HEK293T (cell line): Measurements from ENCODE around the gene ZNF556.
"Not testable (repeated sequence)": the region's sequence is repeated elsewhere in the genome, so short reads cannot be mapped to it uniquely, and the experiment has no call there.

Experiments used
- CTCF ChIA-PET: fragments of 350-600 bp; formaldehyde crosslinking; extraction: SDS; loops from one replicate; lab custom pipeline; 2021; ENCODE audit warnings: antibody characterized with exemption, inconsistent platforms; lab: Yijun Ruan, JAX
- POLR2A ChIA-PET: fragments of 350-600 bp; formaldehyde crosslinking; extraction: SDS; loops from one replicate; lab custom pipeline; 2020; ENCODE audit warnings: antibody characterized with exemption, inconsistent platforms; lab: Yijun Ruan, JAX
- DNase-seq: peaks from one replicate; pipeline ENCODE4 v3.0.0; 2012; ENCODE audit warnings: mixed read lengths; ENCODE audit errors: extremely low spot score
- ARNT ChIP-seq: fragments of 450-650 bp; IDR thresholded peaks from 2 replicates; pipeline ENCODE4 v1.6.1; 2017; ENCODE audit warnings: mild to moderate bottlenecking
- BHLHE40 ChIP-seq: fragments of 450-650 bp; IDR thresholded peaks from 2 replicates; pipeline ENCODE4 v1.6.1; 2016; ENCODE audit warnings: mild to moderate bottlenecking, moderate library complexity, borderline replicate concordance
- CTBP1 ChIP-seq: fragments of 450-650 bp; IDR thresholded peaks from 2 replicates; pipeline ENCODE4 v1.6.1; 2016; ENCODE audit warnings: borderline replicate concordance
- ELF4 ChIP-seq: fragments of 450-650 bp; IDR thresholded peaks from 2 replicates; pipeline ENCODE4 v1.6.1; 2017; ENCODE audit warnings: antibody characterized with exemption
- FOXA1 ChIP-seq: fragments of 450-650 bp; IDR thresholded peaks from 2 replicates; pipeline ENCODE4 v1.6.1; 2016; ENCODE audit warnings: mild to moderate bottlenecking
- FOXK2 ChIP-seq: fragments of 450-650 bp; IDR thresholded peaks from 2 replicates; pipeline ENCODE4 v1.6.1; 2016; ENCODE audit warnings: mild to moderate bottlenecking
- FOXM1 ChIP-seq: fragments of 450-650 bp; IDR thresholded peaks from 2 replicates; pipeline ENCODE4 v1.6.1; 2017; ENCODE audit warnings: mild to moderate bottlenecking, borderline replicate concordance
- HDGF ChIP-seq: fragments of 450-650 bp; IDR thresholded peaks from 2 replicates; pipeline ENCODE4 v1.6.1; 2017; ENCODE audit warnings: antibody characterized with exemption, borderline replicate concordance
- L3MBTL2 ChIP-seq: fragments of 450-650 bp; conservative IDR thresholded peaks from 2 replicates; pipeline ENCODE4 v1.6.1; 2016; ENCODE audit warnings: mild to moderate bottlenecking
- LEF1 ChIP-seq: fragments of 450-650 bp; IDR thresholded peaks from 2 replicates; pipeline ENCODE4 v1.6.1; 2017; ENCODE audit warnings: mild to moderate bottlenecking, borderline replicate concordance
- NFRKB ChIP-seq: fragments of 450-650 bp; IDR thresholded peaks from 2 replicates; pipeline ENCODE4 v1.6.1; 2016; ENCODE audit warnings: mild to moderate bottlenecking, moderate library complexity
- SP1 ChIP-seq: fragments of 450-650 bp; IDR thresholded peaks from 2 replicates; pipeline ENCODE4 v1.6.1; 2017
- SUZ12 ChIP-seq: fragments of 450-650 bp; IDR thresholded peaks from 2 replicates; pipeline ENCODE4 v1.6.1; 2016; ENCODE audit warnings: mild to moderate bottlenecking
- TARDBP ChIP-seq: fragments of 450-650 bp; IDR thresholded peaks from 2 replicates; pipeline ENCODE4 v1.6.1; 2016
- ZNF384 ChIP-seq: fragments of 450-650 bp; IDR thresholded peaks from 2 replicates; pipeline ENCODE4 v1.6.1; 2016
- TF ChIP-seq, protein P1 (sequence below): fragments of 450-650 bp; IDR thresholded peaks from 2 replicates; pipeline ENCODE4 v1.6.1; 2016

ZNF556 gene

DNA sequence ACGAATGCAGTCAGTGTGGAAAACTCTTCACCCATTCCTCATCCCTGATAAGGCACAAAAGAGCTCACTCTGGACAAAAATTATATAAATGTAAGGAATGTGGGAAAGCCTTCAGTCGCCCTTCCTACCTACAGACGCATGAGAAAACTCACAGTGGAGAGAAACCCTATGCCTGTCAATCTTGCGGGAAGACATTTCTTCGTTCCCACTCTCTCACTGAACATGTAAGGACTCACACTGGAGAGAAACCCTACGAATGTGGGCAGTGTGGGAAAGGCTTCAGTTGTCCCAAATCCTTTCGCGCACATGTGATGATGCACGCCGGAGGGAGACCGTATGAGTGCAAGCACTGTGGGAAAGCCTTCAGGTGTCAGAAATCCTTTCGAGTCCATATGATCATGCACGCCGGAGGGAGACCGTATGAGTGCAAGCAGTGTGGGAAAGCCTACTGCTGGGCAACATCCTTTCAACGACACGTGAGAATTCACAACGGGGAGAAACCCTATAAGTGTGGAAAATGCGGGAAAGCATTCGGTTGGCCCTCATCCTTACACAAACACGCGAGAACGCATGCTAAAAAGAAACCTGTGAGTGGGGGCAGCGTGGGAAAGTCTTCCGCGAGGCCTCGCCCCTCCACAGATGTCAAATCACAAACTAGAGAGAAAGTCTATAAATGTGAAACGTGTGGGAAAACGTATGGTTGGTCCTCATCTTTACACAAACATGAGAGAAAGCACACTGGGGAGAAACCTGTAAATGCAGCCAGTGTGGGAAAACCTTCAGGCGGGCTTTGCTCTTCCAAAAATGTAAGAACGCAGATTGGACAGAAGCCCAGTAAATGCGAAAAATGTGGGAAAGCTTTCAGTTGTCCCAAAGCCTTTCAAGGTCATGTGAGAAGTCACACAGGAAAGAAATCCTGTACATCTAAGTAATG, 10.5 kb downstream of the ZNF556 start:
- TF ChIP-seq, protein P1, sequence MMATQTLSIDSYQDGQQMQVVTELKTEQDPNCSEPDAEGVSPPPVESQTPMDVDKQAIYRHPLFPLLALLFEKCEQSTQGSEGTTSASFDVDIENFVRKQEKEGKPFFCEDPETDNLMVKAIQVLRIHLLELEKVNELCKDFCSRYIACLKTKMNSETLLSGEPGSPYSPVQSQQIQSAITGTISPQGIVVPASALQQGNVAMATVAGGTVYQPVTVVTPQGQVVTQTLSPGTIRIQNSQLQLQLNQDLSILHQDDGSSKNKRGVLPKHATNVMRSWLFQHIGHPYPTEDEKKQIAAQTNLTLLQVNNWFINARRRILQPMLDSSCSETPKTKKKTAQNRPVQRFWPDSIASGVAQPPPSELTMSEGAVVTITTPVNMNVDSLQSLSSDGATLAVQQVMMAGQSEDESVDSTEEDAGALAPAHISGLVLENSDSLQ = no peak
- TF ChIP-seq SP1 = no peak
- TF ChIP-seq L3MBTL2 = no peak
- no peak for TF ChIP-seq ARNT
- no peak for TF ChIP-seq CTBP1
- TF ChIP-seq ZNF384 = no peak
- DNase-seq = no peak
- ChIA-PET CTCF (no interaction called here), POLR2A (no interaction called here)

DNA sequence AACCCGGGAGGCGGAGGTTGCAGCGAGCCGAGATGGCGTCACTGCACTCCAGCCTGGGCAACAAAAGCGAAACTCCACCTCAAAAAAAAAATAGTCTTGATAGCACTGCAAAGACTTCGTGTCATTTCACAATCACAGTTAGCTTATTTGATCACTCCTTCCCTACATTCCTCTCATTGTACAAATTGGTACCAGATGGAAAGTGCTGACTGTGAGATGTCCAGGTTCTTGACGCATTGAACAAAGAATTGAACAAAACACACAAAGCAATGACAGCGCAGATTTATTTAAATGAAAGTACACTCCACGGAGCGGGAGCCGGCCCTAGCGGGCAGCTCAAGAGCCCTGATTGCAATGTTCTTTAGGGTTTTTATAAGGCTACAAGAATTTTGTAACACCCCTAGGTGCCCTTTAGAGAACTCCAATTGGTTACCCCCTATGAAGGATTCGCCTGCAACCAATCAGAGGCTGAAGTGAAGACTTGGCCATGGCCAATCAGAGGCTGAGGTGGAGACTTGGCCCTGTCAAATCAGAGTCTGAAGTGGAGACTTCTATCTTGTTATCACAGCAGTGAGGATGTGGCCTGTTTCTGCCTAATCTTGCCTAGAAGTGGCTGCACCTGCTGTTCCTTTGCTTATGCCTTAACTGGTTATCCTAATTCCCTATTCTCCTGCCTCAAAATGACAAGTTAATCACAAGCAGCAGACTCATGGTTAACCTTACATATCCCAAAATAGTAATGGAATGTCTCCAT, 16.7 kb downstream of the ZNF556 start:
- CTCF ChIA-PET = no interaction called here
- POLR2A ChIA-PET = no interaction called here
- DNase-seq = no peak
- TF ChIP-seq SUZ12 = no peak
- no peak for TF ChIP-seq FOXA1
- no peak for TF ChIP-seq HDGF

DNA sequence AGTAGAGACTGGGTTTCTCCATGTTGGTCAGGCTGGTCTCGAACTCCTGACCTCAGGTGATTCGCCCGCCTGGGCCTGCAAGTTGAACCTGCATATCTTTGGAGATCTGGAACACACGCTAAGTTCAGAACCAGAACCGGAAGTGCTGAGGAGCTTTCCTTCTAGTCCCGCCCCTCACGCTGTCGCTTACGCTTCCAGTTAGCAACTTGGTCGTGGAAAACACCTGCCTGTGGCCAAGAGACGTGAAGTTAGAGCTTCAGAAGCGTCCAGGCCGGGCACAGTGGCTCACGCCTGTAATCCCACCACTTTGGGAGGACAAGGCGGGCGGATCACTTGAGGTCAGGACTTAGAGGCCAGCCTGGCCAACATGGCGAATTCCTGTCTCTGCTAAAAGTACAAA, 18.6 kb downstream of the ZNF556 start:
- DNase-seq = no peak
- POLR2A ChIA-PET = no interaction called here
- CTCF ChIA-PET = interaction anchor here (2.1 kb wide), 1 partner anchor 218 kb away, joined by 5 read pairs; no protein-coding TSS in a partner anchor
- TF ChIP-seq TARDBP (no peak), ELF4 (no peak), ZNF384 (no peak), LEF1 (no peak), ARNT (no peak), FOXM1 (no peak), SUZ12 (no peak), FOXK2 (no peak), FOXA1 (no peak), NFRKB (no peak), BHLHE40 (no peak), SP1 (no peak), HDGF (no peak), CTBP1 (no peak), L3MBTL2 (no peak)
- TF ChIP-seq, protein P1 = no peak

DNA sequence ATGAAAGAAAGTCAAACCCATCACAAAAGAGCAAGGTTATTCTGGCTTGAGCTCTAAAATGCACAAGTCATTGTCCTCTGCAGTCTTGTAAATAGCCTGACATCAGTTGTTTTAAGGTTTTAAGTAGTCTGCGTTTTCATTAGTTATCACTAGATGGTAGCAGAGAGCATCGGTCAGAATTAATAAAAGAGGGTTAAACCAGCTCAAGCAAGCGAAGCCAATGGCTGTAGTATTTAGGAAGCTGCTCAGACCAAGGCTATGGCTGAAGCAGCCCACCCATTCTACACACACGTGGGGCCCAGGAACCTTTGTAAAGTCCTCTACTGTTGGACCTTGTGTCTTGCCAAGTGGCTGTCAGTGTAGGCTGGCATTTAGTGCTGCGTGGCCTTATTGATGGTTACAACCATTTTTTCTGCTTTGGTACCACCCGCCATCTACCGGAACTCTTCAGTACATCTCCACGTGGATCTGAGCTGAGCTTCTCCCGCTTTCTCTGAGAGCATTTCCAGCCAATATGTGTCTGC, 20.3 kb downstream of the ZNF556 start:
- peak; percentile 45 for DNase-seq
- POLR2A ChIA-PET = no interaction called here
- CTCF ChIA-PET = interaction anchor here (0.6 to 2.1 kb wide), 8 partner anchors 13 to 216 kb away, joined by 3 to 6 read pairs (median 4); partner anchors contain the start of genes ZNF555 and ZNF57
- TF ChIP-seq LEF1 (no peak), TARDBP (no peak), FOXK2 (no peak), CTBP1 (no peak), BHLHE40 (no peak), SP1 (no peak), L3MBTL2 (peak; percentile 71)
- TF ChIP-seq, protein P1 = no peak

DNA sequence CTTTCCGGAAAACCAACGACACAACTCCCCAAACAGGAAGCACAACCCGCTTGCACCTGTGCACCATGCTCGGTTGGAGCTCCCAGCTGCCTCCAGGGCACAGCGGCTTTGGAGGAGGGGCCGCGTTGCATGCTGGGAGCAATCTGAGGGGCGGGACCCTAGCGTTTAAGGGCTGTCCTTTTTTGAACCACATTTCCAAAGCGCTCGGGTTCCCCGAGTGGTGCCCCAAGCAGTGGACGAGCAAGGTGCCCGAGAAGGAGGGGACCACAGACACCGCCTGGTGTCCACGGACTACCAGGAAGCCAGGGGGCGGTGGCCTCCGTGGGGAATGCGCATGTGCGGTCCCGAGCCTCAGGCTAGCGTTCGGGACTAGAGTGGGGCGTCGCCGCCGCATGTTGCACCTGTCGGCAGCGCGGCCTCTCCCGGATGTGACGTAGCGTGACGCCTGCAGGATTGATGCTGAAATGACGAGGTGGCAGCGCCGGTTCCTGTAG, 21.6 kb downstream of the ZNF556 start:
- POLR2A ChIA-PET = no interaction called here
- TF ChIP-seq LEF1 (no peak), FOXM1 (no peak), SP1 (no peak)
- TF ChIP-seq, protein P1 = no peak
- CTCF ChIA-PET = no interaction called here
- DNase-seq = no peak

DNA sequence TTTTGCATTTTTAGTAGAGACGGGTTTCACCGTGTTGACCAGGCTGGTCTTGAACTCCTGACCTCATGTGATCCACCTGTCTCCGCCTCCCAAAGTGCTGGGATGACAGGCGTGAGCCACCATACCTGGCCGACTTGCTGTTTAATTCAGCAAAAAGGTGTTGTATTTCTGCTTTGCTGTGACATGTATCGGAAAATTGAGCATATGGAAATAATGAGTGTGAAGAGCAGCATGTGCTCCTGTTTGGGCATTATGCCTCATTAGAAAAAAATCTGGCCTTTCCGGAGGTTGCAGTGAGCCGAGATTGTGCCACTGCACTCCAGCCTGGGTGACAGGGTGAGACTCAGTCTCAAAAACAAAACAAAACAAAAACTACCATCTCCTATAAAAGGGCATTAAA, 23.4 kb downstream of the ZNF556 start:
- DNase-seq, POLR2A ChIA-PET: not testable (repeated sequence)

More for the DNA sequence above, 23.4 kb downstream of the ZNF556 start:
- CTCF ChIA-PET = not testable (repeated sequence)
